Gastrocnemius medialis (tissue), 4 donors: ENCODE results near the gene CCT3. TPM values are rescaled to one million over a fixed set of nuclear protein-coding genes. Genes with fewer than 3 reads are reported as not detected.
A peak's percentile ranks its signal among the peaks of the same experiment; 100 is the strongest.

Experiments used
- ATAC-seq, 2 donors: fragments of 150-250 bp; one replicate each; pipeline ENCODE4 v1.9.1; 2016
- DNase-seq, 2 donors: peaks; one replicate each; pipeline ENCODE4 v3.0.0-alpha.2; 2019
- H3K27ac ChIP-seq, 4 donors: fragments of 200-600 bp; sonication (generic); 1 replicate in 1 of 4; 2 replicates in 3 of 4; pipeline ENCODE4 v1.5.1; 2016 to 2018; ENCODE audit warnings: mild to moderate bottlenecking in 2 of 4, moderate library complexity in 1 of 4
- H3K27me3 ChIP-seq, 3 donors: fragments of 200-600 bp; sonication (generic) in 2 of 3; 1 replicate in 1 of 3; 2 replicates in 2 of 3; pipeline versions ENCODE4 v1.5.1 to v1.6.0; 2016 to 2019; ENCODE audit warnings: mild to moderate bottlenecking in 1 of 3, moderate library complexity in 1 of 3
- H3K36me3 ChIP-seq, 2 donors: fragments of 200-600 bp; sonication (generic) in 1 of 2; one replicate each; pipeline ENCODE4 v1.5.1; 2017 to 2018
- H3K4me1 ChIP-seq, 2 donors: fragments of 200-600 bp; sonication (generic) in 1 of 2; one replicate each; pipeline ENCODE4 v1.5.1; 2016 to 2017; ENCODE audit warnings: mild to moderate bottlenecking in 2 of 2
- H3K4me3 ChIP-seq, 4 donors: fragments of 200-600 bp; sonication (generic) in 3 of 4; 1 replicate in 1 of 4; 2 replicates in 3 of 4; pipeline ENCODE4 v1.5.1; 2016 to 2019; ENCODE audit warnings: mild to moderate bottlenecking in 2 of 4
- H3K9me3 ChIP-seq, 3 donors: fragments of 200-600 bp; sonication (generic) in 2 of 3; 1 replicate in 1 of 3; 2 replicates in 2 of 3; pipeline ENCODE4 v1.5.1; 2016 to 2019
- CTCF ChIP-seq, 5 experiments: fragments of 450-650 bp in 3 of 5; fragments of 200-600 bp in 2 of 5; sonication (generic) in 2 of 5; IDR thresholded peaks in 4 of 5; conservative IDR thresholded peaks in 1 of 5; 1 replicate in 4 of 5; 2 replicates in 1 of 5; pipeline ENCODE4 v1.5.1; 2016 to 2019; ENCODE audit warnings: antibody characterized with exemption in 5 of 5, mild to moderate bottlenecking in 3 of 5, moderate library complexity in 3 of 5
- POLR2A ChIP-seq, 2 donors: fragments of 450-650 bp; IDR thresholded peaks; one replicate each; pipeline ENCODE4 v1.6.1; 2017; ENCODE audit warnings: antibody characterized with exemption in 2 of 2, mild to moderate bottlenecking in 2 of 2, moderate library complexity in 2 of 2
- in situ Hi-C, 4 donors: fragments of 200-750 bp; cut with MboI; loops; one replicate each; pipeline versions ENCODE4 v1.15.0 to v1.8.0; 2017; ENCODE audit warnings: low sequenced_read_pairs in 4 of 4
- intact Hi-C: fragments of 100-400 bp; cut with DNase I; formaldehyde crosslinking; loops from one replicate; pipeline ENCODE4 v1.15.1; 2023; ENCODE audit warnings: low total_unique reads
- total RNA-seq, 4 donors: library from RNA; depleted of rRNA; stranded (reverse); fragments of >200 nt; gene quantifications; one replicate each; pipeline versions ENCODE4 v1.1.0 to v1.2.3, GENCODE V29; 2016

The CCT3 gene
- total RNA-seq = 100 to 1,000 TPM; 147 to 189 (median 180) TPM

DNA sequence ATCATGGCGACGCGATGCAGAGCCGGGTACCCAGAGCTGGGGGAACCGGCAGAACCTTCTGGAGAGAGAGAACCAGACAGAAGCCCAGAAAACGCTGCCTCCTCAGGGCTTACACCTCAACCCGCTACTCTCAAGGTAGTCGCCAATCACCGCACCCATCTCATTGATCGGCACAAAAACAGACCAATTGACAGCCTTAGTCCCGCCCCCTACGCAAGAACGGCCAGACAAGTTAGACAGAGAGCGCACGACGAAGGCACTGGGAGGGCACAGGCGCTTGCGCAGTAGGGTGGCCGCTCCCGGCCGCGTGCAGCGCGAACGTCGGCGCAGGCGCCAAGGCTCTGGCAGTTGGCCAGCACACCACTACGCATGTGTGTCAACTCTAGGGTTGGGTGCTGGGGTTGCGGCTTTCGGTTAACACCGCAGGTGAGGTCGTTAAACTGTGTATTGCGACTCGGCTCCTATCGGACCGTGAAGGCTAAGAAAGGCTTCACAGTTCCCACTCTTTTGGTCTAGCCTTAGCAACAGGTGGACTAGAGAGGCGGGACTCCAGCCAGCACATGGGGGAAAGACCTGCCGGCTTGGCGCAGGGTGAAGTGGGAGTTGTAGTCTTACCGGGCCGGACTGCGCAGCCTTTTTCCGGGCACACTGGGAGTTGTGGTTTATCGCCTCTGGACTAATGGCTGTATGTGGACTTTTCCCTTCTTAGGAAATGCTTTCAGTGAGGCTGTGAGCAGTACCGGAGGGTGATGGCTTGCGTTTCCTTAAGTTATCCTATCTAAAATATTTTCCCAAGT is at the start of gene CCT3, which contains the start of gene TSACC:
CCT3 (minus strand) TSS at position 113 of the 797 bp plus-strand sequence; CDS start at position 5, 108 bp downstream.
TSACC (plus strand) TSS at position 347 of the 797 bp plus-strand sequence. CDS start 1,232 bp downstream, outside the sequence.
- ATAC-seq (peak; percentile 95 to 98), DNase-seq (peak; percentile 98 to 100)
- H3K27ac ChIP-seq = peak within 1 kb of the TSS; percentile 92 to 97 (median 96)
- TF ChIP-seq POLR2A (IDR thresholded peaks at IDR 0.05) (peak; percentile 72 to 86), CTCF (IDR thresholded peaks at IDR 0.05 in 4 of 5, conservative IDR thresholded peaks at IDR 0.05 in 1 of 5) (no peak)
- peak within 1 kb of the TSS; percentile 69 to 91 (median 84) for H3K4me3 ChIP-seq
- intact Hi-C loops (loop anchor here (1.0 to 10.0 kb wide), 3 partner anchors 57 to 406 kb away; partner anchors contain the start of gene MRPL24), in situ Hi-C loops (no loop called here)
- no peaks in the 10 kb centered on the region for H3K9me3 ChIP-seq
- H3K36me3 ChIP-seq = peaks cover 0 to 25% of the 10 kb centered on the region in 2 donors
- H3K27me3 ChIP-seq = no peaks in the 10 kb centered on the region
- H3K4me1 ChIP-seq = peaks cover 12 to 19% of the 10 kb centered on the region in 2 donors

DNA sequence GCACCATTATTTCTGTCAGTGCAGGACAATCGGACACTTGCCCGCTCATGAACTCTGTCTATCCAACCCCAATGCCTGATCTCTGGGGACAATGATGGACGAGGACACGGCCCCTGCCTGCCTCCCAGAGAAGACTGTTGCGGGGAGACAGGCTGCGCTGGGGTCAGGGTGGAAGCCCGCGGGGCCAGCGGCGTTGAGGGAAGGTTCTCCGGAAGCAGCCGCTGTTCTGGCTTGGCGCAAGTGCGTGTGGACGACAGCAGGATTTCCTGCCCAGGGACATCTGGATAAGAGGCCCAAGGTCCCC is 49.7 kb upstream of the CCT3 start:
- H3K4me3 ChIP-seq = no peak overlapping the region
- no peaks in the 10 kb centered on the region for H3K4me1 ChIP-seq
- H3K36me3 ChIP-seq = no peaks in the 10 kb centered on the region
- intact Hi-C loops = loop anchor here (10.0 kb wide), 1 partner anchor 157 kb away; no protein-coding TSS in a partner anchor
- no peak for DNase-seq
- H3K27ac ChIP-seq = no peak overlapping the region
- peaks cover 21 to 35% (median 22%) of the 10 kb centered on the region in 3 donors for H3K27me3 ChIP-seq
- H3K9me3 ChIP-seq = no peaks in the 10 kb centered on the region
- no peak for TF ChIP-seq CTCF (IDR thresholded peaks at IDR 0.05 in 4 of 5, conservative IDR thresholded peaks at IDR 0.05 in 1 of 5)
- TF ChIP-seq POLR2A (IDR thresholded peaks at IDR 0.05) = no peak
- in situ Hi-C loops = loop anchor here (5.0 to 10.0 kb wide), 4 partner anchors 44 to 227 kb away; partner anchors contain the start of genes GPATCH4 (in 3 of the 4) and HAPLN2 (in 1 of the 4)
- no peak for ATAC-seq

- Histone ChIP-seq H3K4me1 (no peaks in the 10 kb centered on the region), H3K4me3 (no peak overlapping the region), H3K36me3 (no peaks in the 10 kb centered on the region), H3K27ac (no peak overlapping the region), H3K9me3 (no peaks in the 10 kb centered on the region), H3K27me3 (peaks cover 21 to 31% (median 22%) of the 10 kb centered on the region in 3 donors)
- intact Hi-C loops (loop anchor here (10.0 kb wide), 1 partner anchor 158 kb away; no protein-coding TSS in a partner anchor), in situ Hi-C loops (loop anchor here (5.0 to 10.0 kb wide), 4 partner anchors 45 to 228 kb away; partner anchors contain the start of genes GPATCH4 (in 3 of the 4) and HAPLN2 (in 1 of the 4))
- TF ChIP-seq CTCF (IDR thresholded peaks at IDR 0.05 in 4 of 5, conservative IDR thresholded peaks at IDR 0.05 in 1 of 5) = no peak
- no peak for TF ChIP-seq POLR2A (IDR thresholded peaks at IDR 0.05)
- ATAC-seq (no peak), DNase-seq (no peak)
Measured at GRCh38 chr1:156386949-156387869, 49.1 kb upstream of the CCT3 start.

- ATAC-seq (no peak), DNase-seq (no peak)
- H3K27me3 ChIP-seq = peaks cover 21 to 25% (median 22%) of the 10 kb centered on the region in 3 donors
- in situ Hi-C loops (loop anchor here (5.0 to 10.0 kb wide), 4 partner anchors 46 to 228 kb away; partner anchors contain the start of genes GPATCH4 (in 3 of the 4) and HAPLN2 (in 1 of the 4)), intact Hi-C loops (loop anchor here (10.0 kb wide), 1 partner anchor 158 kb away; no protein-coding TSS in a partner anchor)
- no peak for TF ChIP-seq POLR2A (IDR thresholded peaks at IDR 0.05)
- TF ChIP-seq CTCF (IDR thresholded peaks at IDR 0.05 in 4 of 5, conservative IDR thresholded peaks at IDR 0.05 in 1 of 5) = no peak
- no peaks in the 10 kb centered on the region for H3K4me1 ChIP-seq
- H3K9me3 ChIP-seq = no peaks in the 10 kb centered on the region
- no peak overlapping the region for H3K4me3 ChIP-seq
- H3K27ac ChIP-seq = no peak overlapping the region
- H3K36me3 ChIP-seq = no peaks in the 10 kb centered on the region
Measured at GRCh38 chr1:156386134-156386901, 48.2 kb upstream of the CCT3 start.
